GM23248 (cell line): ENCODE data around the gene DNAH8. TPM values are rescaled to one million over a fixed set of nuclear protein-coding genes. Genes with fewer than 3 reads are reported as not detected.

Experiments used
- DNase-seq: peaks from one replicate; pipeline ENCODE4 v3.0.0-alpha.2; 2015
- H2AFZ ChIP-seq: fragments of 200-600 bp; sonication (generic); 2 replicates; pipeline ENCODE4 v1.6.1; 2016; ENCODE audit warnings: antibody characterized with exemption
- H3F3A ChIP-seq: fragments of 200-600 bp; sonication (generic); 2 replicates; pipeline ENCODE4 v1.6.1; 2016; ENCODE audit warnings: mild to moderate bottlenecking, antibody characterized with exemption, mixed run types; ENCODE audit not compliant: insufficient read depth
- H3K27ac ChIP-seq: fragments of 200-600 bp; sonication (generic); 2 replicates; pipeline ENCODE4 v1.5.1; 2016; ENCODE audit warnings: mild to moderate bottlenecking
- H3K27me3 ChIP-seq: fragments of 200-600 bp; sonication (generic); replicated peaks from 2 replicates; pipeline ENCODE4 v1.6.1; 2016; ENCODE audit warnings: mild to moderate bottlenecking; ENCODE audit not compliant: insufficient read depth
- H3K36me3 ChIP-seq: fragments of 200-600 bp; sonication (generic); 2 replicates; pipeline ENCODE4 v1.6.1; 2016; ENCODE audit warnings: low read depth, mild to moderate bottlenecking
- H3K4me1 ChIP-seq: fragments of 200-600 bp; sonication (generic); 2 replicates; pipeline ENCODE4 v1.6.1; 2016; ENCODE audit warnings: mild to moderate bottlenecking; ENCODE audit not compliant: insufficient read depth
- H3K4me2 ChIP-seq: fragments of 200-600 bp; sonication (generic); one replicate; pipeline ENCODE4 v1.6.1; 2016; ENCODE audit warnings: mild to moderate bottlenecking; ENCODE audit not compliant: unreplicated experiment
- H3K4me3 ChIP-seq: fragments of 200-600 bp; sonication (generic); 2 replicates; pipeline ENCODE4 v1.5.1; 2016; ENCODE audit warnings: mild to moderate bottlenecking
- H3K79me2 ChIP-seq: fragments of 200-600 bp; sonication (generic); 2 replicates; pipeline ENCODE4 v1.6.1; 2016; ENCODE audit warnings: mild to moderate bottlenecking; ENCODE audit not compliant: insufficient read depth
- H3K9ac ChIP-seq: fragments of 200-600 bp; sonication (generic); 2 replicates; pipeline ENCODE4 v1.6.1; 2016; ENCODE audit warnings: mild to moderate bottlenecking
- H3K9me2 ChIP-seq: fragments of 200-600 bp; sonication (generic); 2 replicates; pipeline ENCODE4 v1.6.1; 2016; ENCODE audit warnings: mixed run types, mild to moderate bottlenecking, moderate library complexity; ENCODE audit not compliant: insufficient read depth
- H3K9me3 ChIP-seq: fragments of 200-600 bp; sonication (generic); one replicate; pipeline ENCODE4 v1.6.1; 2017; ENCODE audit warnings: low read depth
- H4K20me1 ChIP-seq: fragments of 200-600 bp; sonication (generic); 2 replicates; pipeline ENCODE4 v1.6.0; 2016; ENCODE audit not compliant: insufficient read depth
- EZH2 ChIP-seq: fragments of 200-600 bp; sonication (generic); IDR thresholded peaks from 2 replicates; pipeline ENCODE4 v1.6.1; 2018; ENCODE audit warnings: antibody characterized with exemption, mild to moderate bottlenecking; ENCODE audit not compliant: insufficient read depth, poor library complexity, severe bottlenecking
- EZH2phosphoT487 ChIP-seq: fragments of 200-600 bp; sonication (generic); IDR thresholded peaks from 2 replicates; pipeline ENCODE4 v1.6.1; 2018; ENCODE audit warnings: antibody characterized with exemption, moderate library complexity, mild to moderate bottlenecking, low read depth; ENCODE audit not compliant: insufficient read depth
- WGBS, 2 experiments: methylation state at CpG; one replicate each; pipeline ENCODE4 v1.1.6; 2015 to 2017; ENCODE audit warnings: low lambda C conversion rate in 2 of 2, low coverage in 1 of 2; ENCODE audit errors: missing lambda C conversion rate in 2 of 2; 5-methylcytosine and 5-hydroxymethylcytosine counted together
- in situ Hi-C: fragments of 300-500 bp; cut with MboI; formaldehyde crosslinking; loops from 2 replicates; pipeline ENCODE4 v1.15.0; 2020
- polyA plus RNA-seq: library from polyadenylated mRNA; unstranded; fragments of >200 nt; fragmentation: Nextera tagmentation; extraction: Ambion mirVana; gene quantifications from 2 replicates; pipeline ENCODE4 v1.2.1, GENCODE V29; 2016
- total RNA-seq: library from RNA; depleted of rRNA; stranded (reverse); fragments of >200 nt; shearing (Covaris generic); gene quantifications from 2 replicates; pipeline ENCODE4 v1.2.3, GENCODE V29; 2014

DNAH8 gene
- total and polyA plus RNA-seq, 2 experiments from 2014 or later = not detected

DNA sequence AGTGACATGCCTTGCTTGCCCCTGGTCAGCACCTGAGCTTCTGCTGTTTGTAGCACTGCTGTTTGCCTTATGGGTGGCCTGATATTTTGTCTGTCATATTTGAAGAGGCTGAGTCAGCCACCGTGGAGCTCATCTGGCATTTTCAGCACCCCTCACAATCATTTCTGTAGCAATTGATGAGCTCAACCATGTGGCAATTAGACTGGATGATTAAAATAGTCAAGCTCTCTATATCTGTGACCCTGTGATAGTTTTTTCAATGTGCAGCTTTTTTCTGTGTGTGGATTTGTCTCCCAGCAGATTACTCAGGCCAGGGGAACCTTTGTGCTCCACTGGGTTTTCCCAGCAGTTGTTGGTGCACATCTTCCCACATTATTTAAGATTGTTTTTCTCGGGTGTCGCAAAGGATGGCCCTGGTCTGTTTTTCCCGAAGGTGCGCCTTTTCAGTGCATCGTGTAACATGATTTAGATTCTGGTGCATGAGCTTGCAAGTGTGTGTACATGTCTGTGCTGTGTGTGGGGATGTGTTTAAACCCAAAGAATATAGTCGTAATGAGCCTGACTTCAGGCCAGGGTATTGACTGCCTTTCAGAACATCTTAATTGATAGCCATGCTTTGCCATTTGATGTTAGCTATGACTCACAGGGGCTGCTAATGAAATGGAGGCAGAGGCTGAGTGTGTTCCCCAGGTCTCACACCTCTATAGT is 301.9 kb downstream of the DNAH8 start:
- H3K27me3 ChIP-seq = no peaks in the 10 kb centered on the region
- H3K9me2 ChIP-seq = no peaks in the 10 kb centered on the region
- in situ Hi-C loops = no loop called here
- H2AFZ ChIP-seq = no peak overlapping the region
- no peaks in the 10 kb centered on the region for H3K4me1 ChIP-seq
- H3K27ac ChIP-seq = no peak overlapping the region
- no peaks in the 10 kb centered on the region for H3F3A ChIP-seq
- no peak for DNase-seq
- H4K20me1 ChIP-seq = no peaks in the 10 kb centered on the region
- H3K4me3 ChIP-seq = no peak overlapping the region
- no peak overlapping the region for H3K9ac ChIP-seq
- 60 to 66% methylated on average over 7 of the region's 7 CpGs for WGBS, 2 experiments
- H3K9me3 ChIP-seq = no peaks in the 10 kb centered on the region
- H3K36me3 ChIP-seq = no peaks in the 10 kb centered on the region
- no peaks in the 10 kb centered on the region for H3K79me2 ChIP-seq
- no peak for TF ChIP-seq EZH2
- no peak for TF ChIP-seq EZH2phosphoT487
- no peak overlapping the region for H3K4me2 ChIP-seq

DNA sequence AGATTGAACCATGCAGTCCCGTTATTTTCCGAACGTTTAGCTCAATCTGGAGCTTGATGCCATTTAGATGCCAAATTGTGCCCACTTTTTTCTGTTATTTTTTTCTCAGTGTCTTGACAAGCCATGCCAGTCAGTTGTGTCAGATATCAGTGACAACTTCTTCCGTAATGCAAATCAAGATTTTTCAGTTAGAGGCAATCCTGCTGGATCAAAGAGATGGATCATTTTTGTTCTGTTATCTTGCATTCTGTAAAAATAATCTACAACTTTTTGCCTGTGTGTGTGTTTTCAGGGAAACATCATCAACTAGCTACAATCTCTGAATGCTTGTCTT is 302.4 kb downstream of the DNAH8 start:
- H3K4me2 ChIP-seq = no peak overlapping the region
- H3K9me2 ChIP-seq = no peaks in the 10 kb centered on the region
- no peaks in the 10 kb centered on the region for H3F3A ChIP-seq
- no peak for DNase-seq
- H3K9me3 ChIP-seq = no peaks in the 10 kb centered on the region
- H3K27me3 ChIP-seq = no peaks in the 10 kb centered on the region
- H3K36me3 ChIP-seq = no peaks in the 10 kb centered on the region
- H3K79me2 ChIP-seq = no peaks in the 10 kb centered on the region
- no peaks in the 10 kb centered on the region for H3K4me1 ChIP-seq
- TF ChIP-seq EZH2 = no peak
- no peak for TF ChIP-seq EZH2phosphoT487
- no peak overlapping the region for H3K27ac ChIP-seq
- in situ Hi-C loops = no loop called here
- no peaks in the 10 kb centered on the region for H4K20me1 ChIP-seq
- H3K4me3 ChIP-seq = no peak overlapping the region
- H2AFZ ChIP-seq = no peak overlapping the region
- WGBS, 2 experiments = 35 to 40% methylated on average over 4 of the region's 4 CpGs
- no peak overlapping the region for H3K9ac ChIP-seq

DNA sequence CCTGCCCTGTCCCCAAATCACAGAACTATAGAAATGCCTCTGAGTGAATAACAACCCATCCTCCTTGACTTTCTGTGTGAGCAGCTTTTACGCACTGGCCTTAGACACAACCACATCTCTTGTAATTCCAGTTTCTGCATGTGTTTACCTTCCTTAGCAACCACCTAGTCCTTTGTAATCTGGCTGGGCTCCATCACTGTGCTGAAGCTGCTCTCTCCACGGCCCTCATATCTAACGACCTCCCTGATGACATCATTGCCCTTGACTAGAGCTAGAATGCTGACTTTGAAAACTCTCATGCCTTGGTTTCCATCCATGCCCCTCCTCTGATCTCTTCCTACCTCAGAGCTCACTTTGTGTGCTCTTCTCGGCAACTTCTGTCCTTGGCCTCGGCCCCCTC is 303.0 kb downstream of the DNAH8 start:
- no peaks in the 10 kb centered on the region for H3F3A ChIP-seq
- no peak for DNase-seq
- TF ChIP-seq EZH2phosphoT487 (no peak), EZH2 (no peak)
- in situ Hi-C loops = no loop called here
- H3K36me3 ChIP-seq = no peaks in the 10 kb centered on the region
- H3K9ac ChIP-seq = no peak overlapping the region
- H3K9me2 ChIP-seq = no peaks in the 10 kb centered on the region
- H3K4me2 ChIP-seq = no peak overlapping the region
- H3K79me2 ChIP-seq = no peaks in the 10 kb centered on the region
- no peaks in the 10 kb centered on the region for H3K4me1 ChIP-seq
- no peaks in the 10 kb centered on the region for H4K20me1 ChIP-seq
- H2AFZ ChIP-seq = no peak overlapping the region
- no peaks in the 10 kb centered on the region for H3K27me3 ChIP-seq
- no peaks in the 10 kb centered on the region for H3K9me3 ChIP-seq
- no peak overlapping the region for H3K4me3 ChIP-seq
- no peak overlapping the region for H3K27ac ChIP-seq
- whole genome bisulfite sequencing, 2 experiments = 34 to 35% methylated on average over 5 of the region's 5 CpGs

GRCh38 chr6:39020136-39020535 is 305.0 kb downstream of the DNAH8 start:
- Histone ChIP-seq H3K27me3 (no peaks in the 10 kb centered on the region), H3K36me3 (no peaks in the 10 kb centered on the region), H3K9me2 (no peaks in the 10 kb centered on the region), H4K20me1 (no peaks in the 10 kb centered on the region), H3K9ac (no peak overlapping the region), H3K27ac (no peak overlapping the region), H3K4me1 (no peaks in the 10 kb centered on the region), H3K4me2 (no peak overlapping the region), H3K9me3 (no peaks in the 10 kb centered on the region), H3K4me3 (no peak overlapping the region), H2AFZ (no peak overlapping the region), H3K79me2 (no peaks in the 10 kb centered on the region), H3F3A (no peaks in the 10 kb centered on the region)
- no peak for DNase-seq
- 23 to 31% methylated on average over 2 of the region's 2 CpGs for WGBS, 2 experiments
- TF ChIP-seq EZH2phosphoT487 (no peak), EZH2 (no peak)
- in situ Hi-C loops = no loop called here

DNA sequence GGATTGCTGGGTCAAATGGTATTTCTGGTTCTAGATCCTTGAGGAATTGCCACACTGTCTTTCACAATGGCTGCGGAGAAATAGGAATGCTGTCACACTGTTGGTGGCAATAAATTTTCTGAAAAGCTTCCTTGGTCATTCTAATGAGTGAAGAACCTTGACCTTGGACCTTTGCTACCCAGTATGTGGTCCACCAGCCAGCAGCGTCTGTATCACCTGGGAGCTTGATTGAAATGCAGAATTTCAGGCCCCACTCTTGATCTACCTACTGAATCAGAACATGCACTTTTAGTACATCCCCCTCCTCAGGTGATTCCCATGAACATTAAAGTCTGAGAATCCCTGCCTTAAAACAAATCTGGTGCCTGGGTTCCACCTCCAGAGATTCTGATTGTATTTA is 305.9 kb downstream of the DNAH8 start:
- Histone ChIP-seq H3F3A (no peaks in the 10 kb centered on the region), H3K9me2 (no peaks in the 10 kb centered on the region), H3K4me2 (no peak overlapping the region), H3K4me3 (no peak overlapping the region), H3K9me3 (no peaks in the 10 kb centered on the region), H3K4me1 (no peaks in the 10 kb centered on the region), H2AFZ (no peak overlapping the region), H4K20me1 (no peaks in the 10 kb centered on the region), H3K79me2 (no peaks in the 10 kb centered on the region), H3K36me3 (no peaks in the 10 kb centered on the region), H3K27me3 (no peaks in the 10 kb centered on the region), H3K9ac (no peak overlapping the region), H3K27ac (no peak overlapping the region)
- no peak for TF ChIP-seq EZH2phosphoT487
- no peak for TF ChIP-seq EZH2
- DNase-seq = no peak
- in situ Hi-C loops = no loop called here
- WGBS, 2 experiments = 31 to 35% methylated on average over 2 of the region's 2 CpGs
